PFSK-1 (cell line): ENCODE results near the gene PLA2G4A.

Source experiments
- POLR2AphosphoS5 ChIP-seq: IDR thresholded peaks from 2 replicates; pipeline ENCODE4 v1.6.1; 2012; ENCODE audit warnings: low read depth, mild to moderate bottlenecking, control low read depth, low read length, moderate library complexity
- SIN3A ChIP-seq: IDR thresholded peaks from 2 replicates; pipeline ENCODE4 v1.6.1; 2012; ENCODE audit warnings: mild to moderate bottlenecking, low read length, moderate library complexity, borderline replicate concordance; ENCODE audit not compliant: insufficient read depth
- TAF1 ChIP-seq: IDR thresholded peaks from 2 replicates; pipeline ENCODE4 v1.6.1; 2012; ENCODE audit warnings: low read length, control low read depth, borderline replicate concordance; ENCODE audit not compliant: insufficient read depth
- TF ChIP-seq, protein P1 (sequence below), 2 experiments: IDR thresholded peaks; 2 replicates each; pipeline versions ENCODE4 v1.6.1 to v1.8.0; 2011 to 2012; ENCODE audit warnings: low read depth in 2 of 2, low read length in 2 of 2, control low read depth in 1 of 2, inconsistent platforms in 1 of 2, mild to moderate bottlenecking in 1 of 2, moderate library complexity in 1 of 2; ENCODE audit not compliant: insufficient read depth in 1 of 2

DNA sequence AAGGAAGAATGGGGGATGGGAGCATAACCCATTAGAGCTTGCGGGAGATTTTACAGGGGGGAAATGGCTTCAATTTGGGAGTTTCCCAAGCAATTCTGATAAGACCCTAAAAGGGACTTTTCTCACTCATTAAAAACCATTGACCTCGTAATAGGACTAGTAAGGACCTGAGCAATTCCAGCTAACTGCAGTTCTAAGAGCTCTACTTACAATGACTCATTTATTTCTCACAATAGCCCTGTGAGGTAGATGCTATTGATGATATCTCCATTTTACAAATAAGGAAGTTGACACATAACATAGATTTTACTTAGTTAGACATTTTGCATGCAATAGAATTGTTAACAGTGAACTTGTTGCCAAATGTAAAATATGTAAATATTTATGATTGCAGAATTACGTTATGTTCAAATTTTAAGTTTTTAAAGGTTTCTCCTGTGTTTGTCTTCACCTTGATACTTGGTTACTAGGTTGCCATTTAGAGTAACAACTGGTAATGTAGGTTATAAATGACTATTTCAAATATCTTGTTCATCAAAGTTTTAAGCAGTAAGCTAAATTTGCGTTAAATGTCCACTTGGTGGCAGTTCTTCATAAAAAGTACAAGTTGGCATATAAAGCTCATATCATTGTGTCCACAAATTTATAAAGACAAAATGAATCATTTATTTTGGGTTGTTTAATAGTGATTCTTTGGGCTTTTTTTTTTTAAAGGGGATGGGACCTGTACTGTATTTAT is 182.0 kb downstream of the PLA2G4A start:
- TF ChIP-seq POLR2AphosphoS5 (no peak), SIN3A (no peak), TAF1 (no peak)
- TF ChIP-seq, protein P1, sequence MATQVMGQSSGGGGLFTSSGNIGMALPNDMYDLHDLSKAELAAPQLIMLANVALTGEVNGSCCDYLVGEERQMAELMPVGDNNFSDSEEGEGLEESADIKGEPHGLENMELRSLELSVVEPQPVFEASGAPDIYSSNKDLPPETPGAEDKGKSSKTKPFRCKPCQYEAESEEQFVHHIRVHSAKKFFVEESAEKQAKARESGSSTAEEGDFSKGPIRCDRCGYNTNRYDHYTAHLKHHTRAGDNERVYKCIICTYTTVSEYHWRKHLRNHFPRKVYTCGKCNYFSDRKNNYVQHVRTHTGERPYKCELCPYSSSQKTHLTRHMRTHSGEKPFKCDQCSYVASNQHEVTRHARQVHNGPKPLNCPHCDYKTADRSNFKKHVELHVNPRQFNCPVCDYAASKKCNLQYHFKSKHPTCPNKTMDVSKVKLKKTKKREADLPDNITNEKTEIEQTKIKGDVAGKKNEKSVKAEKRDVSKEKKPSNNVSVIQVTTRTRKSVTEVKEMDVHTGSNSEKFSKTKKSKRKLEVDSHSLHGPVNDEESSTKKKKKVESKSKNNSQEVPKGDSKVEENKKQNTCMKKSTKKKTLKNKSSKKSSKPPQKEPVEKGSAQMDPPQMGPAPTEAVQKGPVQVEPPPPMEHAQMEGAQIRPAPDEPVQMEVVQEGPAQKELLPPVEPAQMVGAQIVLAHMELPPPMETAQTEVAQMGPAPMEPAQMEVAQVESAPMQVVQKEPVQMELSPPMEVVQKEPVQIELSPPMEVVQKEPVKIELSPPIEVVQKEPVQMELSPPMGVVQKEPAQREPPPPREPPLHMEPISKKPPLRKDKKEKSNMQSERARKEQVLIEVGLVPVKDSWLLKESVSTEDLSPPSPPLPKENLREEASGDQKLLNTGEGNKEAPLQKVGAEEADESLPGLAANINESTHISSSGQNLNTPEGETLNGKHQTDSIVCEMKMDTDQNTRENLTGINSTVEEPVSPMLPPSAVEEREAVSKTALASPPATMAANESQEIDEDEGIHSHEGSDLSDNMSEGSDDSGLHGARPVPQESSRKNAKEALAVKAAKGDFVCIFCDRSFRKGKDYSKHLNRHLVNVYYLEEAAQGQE (IDR thresholded peaks at IDR 0.05; ENCODE audit: insufficient read depth in 1 of 2, low read depth in 2 of 2, low read length in 2 of 2) = no peak
